GM10266 (cell line): ENCODE results near the gene RHBDF1.
A peak's percentile ranks its signal among the peaks of the same experiment; 100 is the strongest.

Source experiments
- DNase-seq: peaks from one replicate; pipeline ENCODE4 v3.0.0; 2012; ENCODE audit errors: extremely low spot score
- TF ChIP-seq, protein P1 (sequence below): IDR thresholded peaks from 2 replicates; pipeline ENCODE4 v1.5.1; 2012; ENCODE audit warnings: mild to moderate bottlenecking, low read depth; ENCODE audit not compliant: control insufficient read depth, insufficient read depth; ENCODE audit errors: missing control alignments

The RHBDF1 gene

DNA sequence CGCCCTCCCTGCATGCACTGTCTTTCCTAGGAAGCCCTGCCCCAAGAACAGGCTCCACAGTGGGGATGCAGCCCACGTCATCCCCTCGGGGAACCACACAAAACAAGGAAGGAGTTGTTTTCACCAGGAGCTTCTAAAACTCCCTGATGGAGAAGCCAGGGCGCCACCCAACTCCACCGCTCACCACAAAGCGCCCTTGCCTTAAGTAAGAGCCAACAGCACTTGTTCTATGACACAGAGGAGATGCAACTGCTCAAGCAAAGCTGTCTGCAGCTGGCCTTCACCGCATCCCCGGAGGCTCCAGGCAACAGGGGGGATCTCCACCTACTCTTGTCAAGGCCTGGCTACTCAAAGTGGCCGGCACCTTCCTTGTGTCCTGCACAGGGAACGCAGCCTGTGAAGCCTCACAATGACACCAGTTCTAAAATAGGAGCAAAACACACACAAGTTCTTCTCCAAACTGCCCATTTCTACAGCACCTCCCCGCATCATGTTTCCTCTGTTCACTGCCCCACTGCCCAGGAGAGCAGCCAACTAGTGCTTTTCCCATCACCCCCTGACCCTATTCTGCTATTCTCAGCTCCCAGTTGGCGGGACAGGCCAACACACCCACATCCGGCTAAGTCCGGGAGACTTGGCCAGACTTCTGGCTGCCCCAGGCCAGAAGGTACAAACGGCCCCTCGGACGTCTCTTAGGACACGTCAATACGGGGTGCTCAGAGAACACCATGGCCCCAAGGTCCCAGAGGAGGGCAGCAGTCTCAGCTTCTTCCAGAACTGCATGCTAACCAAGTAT, 29.8 kb upstream of the RHBDF1 start:
- TF ChIP-seq, protein P1, sequence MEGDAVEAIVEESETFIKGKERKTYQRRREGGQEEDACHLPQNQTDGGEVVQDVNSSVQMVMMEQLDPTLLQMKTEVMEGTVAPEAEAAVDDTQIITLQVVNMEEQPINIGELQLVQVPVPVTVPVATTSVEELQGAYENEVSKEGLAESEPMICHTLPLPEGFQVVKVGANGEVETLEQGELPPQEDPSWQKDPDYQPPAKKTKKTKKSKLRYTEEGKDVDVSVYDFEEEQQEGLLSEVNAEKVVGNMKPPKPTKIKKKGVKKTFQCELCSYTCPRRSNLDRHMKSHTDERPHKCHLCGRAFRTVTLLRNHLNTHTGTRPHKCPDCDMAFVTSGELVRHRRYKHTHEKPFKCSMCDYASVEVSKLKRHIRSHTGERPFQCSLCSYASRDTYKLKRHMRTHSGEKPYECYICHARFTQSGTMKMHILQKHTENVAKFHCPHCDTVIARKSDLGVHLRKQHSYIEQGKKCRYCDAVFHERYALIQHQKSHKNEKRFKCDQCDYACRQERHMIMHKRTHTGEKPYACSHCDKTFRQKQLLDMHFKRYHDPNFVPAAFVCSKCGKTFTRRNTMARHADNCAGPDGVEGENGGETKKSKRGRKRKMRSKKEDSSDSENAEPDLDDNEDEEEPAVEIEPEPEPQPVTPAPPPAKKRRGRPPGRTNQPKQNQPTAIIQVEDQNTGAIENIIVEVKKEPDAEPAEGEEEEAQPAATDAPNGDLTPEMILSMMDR, result no peak
- no peak for DNase-seq

- TF ChIP-seq, protein P1, result no peak
- no peak for DNase-seq
Observed at GRCh38 chr16:101586-101985, 29.2 kb upstream of the RHBDF1 start.

GRCh38 chr16:100989-101388, 28.6 kb upstream of the RHBDF1 start:
- no peak for DNase-seq
- TF ChIP-seq, protein P1, result no peak

DNA sequence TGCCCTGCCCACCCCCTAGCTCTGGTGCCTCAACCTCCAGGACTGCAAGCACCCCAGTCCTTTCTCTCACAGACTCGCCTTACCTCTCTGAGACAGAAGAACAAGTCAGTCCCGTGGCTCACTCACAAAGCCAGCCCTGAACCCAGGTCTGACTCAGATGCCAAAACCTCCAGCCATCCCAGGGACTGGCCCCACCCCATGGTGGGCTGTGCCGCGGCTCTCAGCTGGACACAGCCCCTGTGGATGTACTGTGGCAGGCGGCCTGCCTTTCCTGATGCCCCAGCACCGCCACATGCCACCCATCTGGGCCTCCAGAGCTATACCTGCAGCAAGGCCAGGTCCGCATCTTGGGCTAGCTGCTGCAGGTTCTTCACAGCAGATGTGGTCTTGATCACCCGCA, 25.4 kb upstream of the RHBDF1 start:
- DNase-seq, result no peak

DNA sequence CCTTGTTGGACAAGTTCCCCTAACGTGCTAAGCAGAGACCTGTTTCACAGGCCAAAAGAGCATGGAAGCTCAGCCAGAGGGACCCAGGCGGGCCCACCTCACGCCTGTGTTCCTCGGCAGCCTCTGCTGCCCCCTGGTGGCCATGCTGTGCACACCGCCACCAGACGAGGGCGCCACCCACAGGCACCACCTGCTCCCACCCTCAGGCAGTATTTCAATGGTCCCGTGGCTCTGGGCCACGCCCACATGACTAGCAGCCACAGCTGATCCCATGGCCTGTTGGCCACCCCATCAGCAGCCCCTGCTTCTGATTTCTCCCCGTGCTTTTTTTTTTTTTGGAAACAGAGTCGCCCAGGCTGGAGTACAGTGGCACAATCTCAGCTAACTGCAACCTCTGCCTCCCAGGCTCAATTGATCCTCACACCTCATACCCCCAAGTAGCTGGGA, 24.5 kb upstream of the RHBDF1 start:
- peak; percentile 93 for DNase-seq
- TF ChIP-seq, protein P1, result peak; percentile 100

More for the DNA sequence above, 25.4 kb upstream of the RHBDF1 start:
- TF ChIP-seq, protein P1, result no peak

DNA sequence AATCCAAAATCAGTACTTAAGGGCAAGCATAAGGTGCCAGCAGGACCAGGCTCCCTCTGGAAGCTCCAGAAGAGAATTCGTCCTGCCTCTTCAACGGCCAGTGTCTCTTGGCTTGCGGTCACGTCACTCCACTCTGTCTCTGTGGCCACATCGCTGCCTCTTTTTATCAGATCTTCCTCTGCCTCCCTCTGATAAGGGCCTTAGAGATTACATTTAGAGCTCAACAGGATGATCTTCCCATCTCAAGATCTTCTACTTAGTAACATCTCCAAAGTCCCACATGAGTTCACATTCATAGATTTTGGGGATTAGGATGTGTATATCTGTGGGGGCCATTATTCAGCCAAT, 22.5 kb upstream of the RHBDF1 start:
- DNase-seq, result no peak
- TF ChIP-seq, protein P1, result no peak
